ENCODE data around the gene UBTD2. TPM values are rescaled to one million over a fixed set of nuclear protein-coding genes. Genes with fewer than 3 reads are reported as not detected.
A peak's percentile ranks its signal among the peaks of the same experiment; 100 is the strongest.

The UBTD2 gene
- total and polyA plus RNA-seq, 2 donors (not counting 1 experiment from before 2014, with no cell fraction given): 1.4 to 9.2 TPM

DNA sequence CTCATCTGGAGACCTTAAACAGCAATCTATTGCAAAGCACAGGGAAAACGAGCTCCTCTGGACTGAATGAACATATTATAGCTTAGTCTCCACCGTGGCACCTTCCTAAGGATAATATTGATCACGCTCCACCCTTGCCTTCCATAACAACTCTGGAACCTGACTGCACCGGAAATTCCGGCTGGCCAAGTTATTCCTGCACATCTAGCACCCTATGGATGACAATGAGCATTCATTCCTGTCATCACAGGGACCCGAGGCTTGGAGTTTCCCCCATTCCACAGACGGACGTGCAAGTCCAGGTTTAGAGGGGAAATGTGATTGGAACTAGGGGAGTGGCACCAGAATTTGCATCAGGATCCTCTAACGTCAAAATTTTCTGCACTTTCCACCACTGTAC is 123.1 kb downstream of the UBTD2 start:
- intact Hi-C loops (cut with micrococcal nuclease): no loop called here
- no peaks in the 10 kb centered on the region for H3K9me3 Mint-ChIP-seq (ENCODE audit: insufficient read depth)
- H2AFZ ChIP-seq (ENCODE audit: insufficient read depth, low read depth, low read length, poor library complexity, severe bottlenecking): no peak overlapping the region
- H3K4me1 ChIP-seq (ENCODE audit: control insufficient read depth in 2 of 2, insufficient read depth in 2 of 2, low read length in 2 of 2): peaks cover 47 to 60% of the 10 kb centered on the region in 2 donors
- peak overlapping the region; percentile 53 for H3K27ac Mint-ChIP-seq
- H3K27ac ChIP-seq (ENCODE audit: low read length in 2 of 2): peak overlapping the region in 1 of 2 donors; percentile 35
- H3K4me2 ChIP-seq (replicated peaks; ENCODE audit: low read depth, low read length, poor library complexity, severe bottlenecking): no peak overlapping the region
- no peaks in the 10 kb centered on the region for H3K27me3 ChIP-seq (replicated peaks in 1 of 4; ENCODE audit: control extremely low read depth in 1 of 4, control insufficient read depth in 3 of 4, insufficient read depth in 4 of 4, low read length in 3 of 4)
- peaks cover 99% of the 10 kb centered on the region for H3K79me2 ChIP-seq (ENCODE audit: control insufficient read depth, insufficient read depth, low read length)
- no peak for TF ChIP-seq EZH2 (IDR thresholded peaks at IDR 0.05; ENCODE audit: borderline replicate concordance, insufficient read depth, low read depth, low read length, poor library complexity, severe bottlenecking)
- TF ChIP-seq, protein P1, sequence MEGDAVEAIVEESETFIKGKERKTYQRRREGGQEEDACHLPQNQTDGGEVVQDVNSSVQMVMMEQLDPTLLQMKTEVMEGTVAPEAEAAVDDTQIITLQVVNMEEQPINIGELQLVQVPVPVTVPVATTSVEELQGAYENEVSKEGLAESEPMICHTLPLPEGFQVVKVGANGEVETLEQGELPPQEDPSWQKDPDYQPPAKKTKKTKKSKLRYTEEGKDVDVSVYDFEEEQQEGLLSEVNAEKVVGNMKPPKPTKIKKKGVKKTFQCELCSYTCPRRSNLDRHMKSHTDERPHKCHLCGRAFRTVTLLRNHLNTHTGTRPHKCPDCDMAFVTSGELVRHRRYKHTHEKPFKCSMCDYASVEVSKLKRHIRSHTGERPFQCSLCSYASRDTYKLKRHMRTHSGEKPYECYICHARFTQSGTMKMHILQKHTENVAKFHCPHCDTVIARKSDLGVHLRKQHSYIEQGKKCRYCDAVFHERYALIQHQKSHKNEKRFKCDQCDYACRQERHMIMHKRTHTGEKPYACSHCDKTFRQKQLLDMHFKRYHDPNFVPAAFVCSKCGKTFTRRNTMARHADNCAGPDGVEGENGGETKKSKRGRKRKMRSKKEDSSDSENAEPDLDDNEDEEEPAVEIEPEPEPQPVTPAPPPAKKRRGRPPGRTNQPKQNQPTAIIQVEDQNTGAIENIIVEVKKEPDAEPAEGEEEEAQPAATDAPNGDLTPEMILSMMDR (IDR thresholded peaks at IDR 0.05): no peak
- no peak overlapping the region for H3K4me3 ChIP-seq (ENCODE audit: control extremely low read depth in 1 of 5, extremely low read depth in 1 of 5, insufficient read depth in 1 of 5, low read depth in 2 of 5, low read length in 4 of 5)
- H3K27me3 Mint-ChIP-seq: no peaks in the 10 kb centered on the region
- H3K4me3 Mint-ChIP-seq: peak overlapping the region; percentile 30
- ChIA-PET CTCF (no interaction called here), POLR2A (no interaction called here)
- H3K4me1 Mint-ChIP-seq: peaks cover 70% of the 10 kb centered on the region
- WGBS (ENCODE audit: insufficient coverage): 94% methylated on average over 4 of the region's 9 CpGs
- no peak for ATAC-seq (ENCODE audit: low read depth)
- H3K36me3 ChIP-seq (replicated peaks in 1 of 2; ENCODE audit: control extremely low read depth in 1 of 2, control insufficient read depth in 1 of 2, extremely low read depth in 1 of 2, insufficient read depth in 2 of 2, low read length in 1 of 2): peaks cover 0 to 50% of the 10 kb centered on the region in 2 experiments
- H4K20me1 ChIP-seq (ENCODE audit: control insufficient read depth, insufficient read depth, low read length, poor library complexity, severe bottlenecking): peaks cover 95% of the 10 kb centered on the region
- no peak for DNase-seq
- no peak overlapping the region for H3K9ac ChIP-seq (ENCODE audit: low read length)
- no peaks in the 10 kb centered on the region for H3K9me3 ChIP-seq (ENCODE audit: control extremely low read depth in 1 of 3, control insufficient read depth in 2 of 3, insufficient read depth in 1 of 3, low read length in 2 of 3)

Small RNA genes within 50 kb of the gene (small RNA-seq; reads per million reads assigned to genes)
- not detected for gene RF00191 (ENCODE audit: insufficient read length, low read depth, low replicate concordance)

Other genes with a start within 250 kb of the UBTD2 start
- 253 and 261 TPM in 2 replicates for gene STK10, start 95.5 kb downstream of the UBTD2 start, total RNA-seq
- gene STK10, start 95.5 kb downstream of the UBTD2 start, polyA plus RNA-seq: 97.9 and 115 TPM in 2 replicates
- gene EFCAB9, start 89.6 kb downstream of the UBTD2 start, total RNA-seq: not detected in 2 replicates
- not detected in 2 replicates for gene EFCAB9, start 89.6 kb downstream of the UBTD2 start, polyA plus RNA-seq
- gene SH3PXD2B, start 170.8 kb upstream of the UBTD2 start, total RNA-seq: not detected in 2 replicates
- not detected in 2 replicates for gene SH3PXD2B, start 170.8 kb upstream of the UBTD2 start, polyA plus RNA-seq

Data from B cell (primary cell).